ENCODE results near the gene FBXO42. TPM values are rescaled to one million over a fixed set of nuclear protein-coding genes. Genes with fewer than 3 reads are reported as not detected.

The FBXO42 gene
- total RNA-seq, 1 donor from 2014 or later: 28.8 TPM

DNA sequence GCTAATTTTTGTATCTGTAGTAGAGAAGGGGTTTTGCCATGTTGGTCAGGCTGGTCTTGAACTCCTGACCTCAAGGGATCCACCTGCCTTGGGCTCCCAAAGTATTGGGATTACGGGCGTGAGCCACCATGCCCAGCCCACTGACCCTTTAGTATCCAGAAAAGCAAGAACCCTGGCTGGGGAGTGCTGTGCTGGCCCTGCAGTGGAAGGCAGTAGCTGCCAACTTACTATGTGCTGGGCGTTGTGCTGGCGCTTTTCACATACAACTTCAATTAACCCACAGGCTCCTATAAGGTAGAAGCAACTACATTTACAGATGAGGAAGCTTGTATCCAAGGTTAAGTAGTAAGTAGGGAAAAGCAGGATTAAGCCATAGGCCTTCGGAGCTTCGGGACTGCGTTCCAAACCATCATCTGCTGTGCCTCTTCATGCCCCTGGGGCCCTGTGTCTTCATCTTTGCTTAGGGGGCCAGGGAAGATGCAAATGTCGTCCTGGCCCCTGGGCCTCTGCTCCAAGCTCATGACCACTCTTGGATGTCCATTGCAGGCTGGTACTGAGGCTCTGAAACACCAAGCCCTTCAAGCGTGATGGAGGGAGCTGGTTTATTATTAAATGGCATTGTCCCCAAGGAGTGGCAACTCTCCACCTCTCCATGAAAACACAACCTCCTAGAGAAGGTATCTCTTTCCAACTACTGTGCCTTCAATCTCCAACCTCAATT lies 106.6 kb downstream of the FBXO42 start:
- DNase-seq (ENCODE audit: low spot score in 2 of 2, unreplicated experiment in 2 of 2): no peak
- H3K27me3 Mint-ChIP-seq (ENCODE audit: low read depth): no peaks in the 10 kb centered on the region
- peaks cover 32% of the 10 kb centered on the region for H3K4me1 Mint-ChIP-seq
- no peak overlapping the region for H3K27ac Mint-ChIP-seq
- no peak overlapping the region for H3K4me3 Mint-ChIP-seq
- TF ChIP-seq, protein P1, sequence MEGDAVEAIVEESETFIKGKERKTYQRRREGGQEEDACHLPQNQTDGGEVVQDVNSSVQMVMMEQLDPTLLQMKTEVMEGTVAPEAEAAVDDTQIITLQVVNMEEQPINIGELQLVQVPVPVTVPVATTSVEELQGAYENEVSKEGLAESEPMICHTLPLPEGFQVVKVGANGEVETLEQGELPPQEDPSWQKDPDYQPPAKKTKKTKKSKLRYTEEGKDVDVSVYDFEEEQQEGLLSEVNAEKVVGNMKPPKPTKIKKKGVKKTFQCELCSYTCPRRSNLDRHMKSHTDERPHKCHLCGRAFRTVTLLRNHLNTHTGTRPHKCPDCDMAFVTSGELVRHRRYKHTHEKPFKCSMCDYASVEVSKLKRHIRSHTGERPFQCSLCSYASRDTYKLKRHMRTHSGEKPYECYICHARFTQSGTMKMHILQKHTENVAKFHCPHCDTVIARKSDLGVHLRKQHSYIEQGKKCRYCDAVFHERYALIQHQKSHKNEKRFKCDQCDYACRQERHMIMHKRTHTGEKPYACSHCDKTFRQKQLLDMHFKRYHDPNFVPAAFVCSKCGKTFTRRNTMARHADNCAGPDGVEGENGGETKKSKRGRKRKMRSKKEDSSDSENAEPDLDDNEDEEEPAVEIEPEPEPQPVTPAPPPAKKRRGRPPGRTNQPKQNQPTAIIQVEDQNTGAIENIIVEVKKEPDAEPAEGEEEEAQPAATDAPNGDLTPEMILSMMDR (IDR thresholded peaks at IDR 0.05; ENCODE audit: unreplicated experiment): no peak
- peaks cover 8% of the 10 kb centered on the region for H3K36me3 Mint-ChIP-seq
- no peaks in the 10 kb centered on the region for H3K9me3 Mint-ChIP-seq

DNA sequence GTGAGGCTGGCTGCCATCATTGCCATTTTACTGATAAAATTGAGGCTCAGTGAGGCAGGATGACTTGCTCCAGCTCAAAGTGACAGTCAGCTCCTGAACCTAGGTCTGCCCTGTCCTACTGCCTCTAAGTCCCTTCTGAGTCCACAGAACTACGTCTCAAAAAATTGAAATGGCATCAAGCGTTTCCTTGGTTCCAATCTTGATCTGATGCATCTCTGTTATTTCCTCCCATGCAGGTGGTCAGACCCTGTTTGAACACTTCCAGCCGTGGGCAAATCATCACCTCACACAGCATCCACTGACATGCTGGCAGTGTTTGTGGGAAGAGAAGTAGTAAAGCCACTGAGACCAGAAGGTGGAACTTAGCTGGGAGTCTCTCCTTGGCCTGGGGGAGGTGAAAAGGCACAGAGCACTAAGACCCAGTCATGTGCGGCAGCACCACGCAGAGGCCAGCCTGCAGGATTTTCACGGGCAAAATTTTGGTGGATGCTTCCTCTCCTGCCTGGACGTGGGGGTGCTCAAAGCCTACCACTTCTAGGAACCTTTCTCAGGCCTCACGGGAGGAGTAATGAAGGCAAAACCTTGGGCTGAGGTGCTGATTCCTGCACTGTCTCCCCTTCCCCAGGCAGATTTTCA lies 107.5 kb downstream of the FBXO42 start:
- TF ChIP-seq, protein P1 (IDR thresholded peaks at IDR 0.05; ENCODE audit: unreplicated experiment): no peak
- Mint-ChIP-seq H3K9me3 (no peaks in the 10 kb centered on the region), H3K4me1 (peaks cover 28% of the 10 kb centered on the region), H3K27ac (no peak overlapping the region), H3K4me3 (no peak overlapping the region), H3K27me3 (ENCODE audit: low read depth) (no peaks in the 10 kb centered on the region), H3K36me3 (peaks cover 8% of the 10 kb centered on the region)
- DNase-seq (ENCODE audit: low spot score in 2 of 2, unreplicated experiment in 2 of 2): no peak

DNA sequence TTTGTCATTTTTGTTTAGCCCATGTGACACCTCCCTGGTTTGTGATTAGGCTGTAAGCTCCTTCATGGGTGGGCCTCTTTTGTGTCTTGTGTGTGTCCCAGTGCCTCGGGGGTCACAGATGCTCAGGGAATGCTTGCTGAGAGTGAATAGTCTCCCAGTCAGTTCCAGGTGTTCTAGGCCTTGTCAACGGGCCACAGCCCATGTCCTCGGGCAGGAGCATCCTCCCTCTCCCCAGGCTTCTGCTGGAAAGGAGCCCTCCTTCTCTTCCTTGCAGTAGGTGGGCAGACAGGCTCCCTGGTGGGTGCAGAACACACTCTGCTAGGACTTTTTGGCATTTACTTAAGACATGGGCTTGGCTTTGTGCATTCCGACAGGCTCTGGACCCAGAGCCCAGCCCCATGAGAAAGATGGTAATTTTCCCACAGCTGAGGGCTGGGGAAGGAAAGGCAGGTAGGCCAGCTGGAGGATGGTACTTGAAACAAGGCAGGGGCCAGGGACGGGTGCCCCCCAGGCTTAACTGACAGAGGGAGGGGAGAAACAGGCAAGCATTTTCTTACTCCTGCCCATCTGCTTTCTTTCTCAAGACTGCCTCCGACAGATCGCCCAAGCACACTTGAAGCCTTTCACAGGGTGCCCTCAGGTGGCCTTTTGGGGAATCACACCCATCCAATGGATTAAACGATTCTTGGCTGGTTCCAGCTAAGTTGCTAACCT lies 108.2 kb downstream of the FBXO42 start:
- H3K27ac Mint-ChIP-seq: no peak overlapping the region
- H3K27me3 Mint-ChIP-seq (ENCODE audit: low read depth): no peaks in the 10 kb centered on the region
- no peak overlapping the region for H3K4me3 Mint-ChIP-seq
- H3K36me3 Mint-ChIP-seq: peaks cover 8% of the 10 kb centered on the region
- peak in 1 of 2 experiments; percentile 86 for DNase-seq (ENCODE audit: low spot score in 2 of 2, unreplicated experiment in 2 of 2)
- H3K4me1 Mint-ChIP-seq: peaks cover 22% of the 10 kb centered on the region
- H3K9me3 Mint-ChIP-seq: no peaks in the 10 kb centered on the region
- TF ChIP-seq, protein P1 (IDR thresholded peaks at IDR 0.05; ENCODE audit: unreplicated experiment): peak; percentile 68

DNA sequence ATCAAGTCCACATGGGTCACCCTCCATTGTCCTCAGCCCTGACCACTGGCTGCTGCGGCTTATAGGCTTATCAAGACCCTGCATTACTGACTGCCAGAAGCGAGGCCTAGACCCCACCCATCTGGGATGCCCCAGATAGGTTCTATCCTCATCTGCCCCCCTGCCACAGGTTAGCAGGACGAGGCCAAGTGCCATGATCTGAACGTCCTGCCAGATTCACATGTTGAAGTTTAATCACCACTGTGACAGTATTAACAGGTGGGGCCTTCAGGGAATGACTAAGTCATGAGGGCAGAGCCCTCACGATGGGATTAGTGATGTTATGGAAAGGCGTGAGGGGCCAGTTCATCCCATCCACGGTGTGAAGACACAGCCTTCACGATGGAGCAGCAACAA lies 109.1 kb downstream of the FBXO42 start:
- H3K9me3 Mint-ChIP-seq: no peaks in the 10 kb centered on the region

DNA sequence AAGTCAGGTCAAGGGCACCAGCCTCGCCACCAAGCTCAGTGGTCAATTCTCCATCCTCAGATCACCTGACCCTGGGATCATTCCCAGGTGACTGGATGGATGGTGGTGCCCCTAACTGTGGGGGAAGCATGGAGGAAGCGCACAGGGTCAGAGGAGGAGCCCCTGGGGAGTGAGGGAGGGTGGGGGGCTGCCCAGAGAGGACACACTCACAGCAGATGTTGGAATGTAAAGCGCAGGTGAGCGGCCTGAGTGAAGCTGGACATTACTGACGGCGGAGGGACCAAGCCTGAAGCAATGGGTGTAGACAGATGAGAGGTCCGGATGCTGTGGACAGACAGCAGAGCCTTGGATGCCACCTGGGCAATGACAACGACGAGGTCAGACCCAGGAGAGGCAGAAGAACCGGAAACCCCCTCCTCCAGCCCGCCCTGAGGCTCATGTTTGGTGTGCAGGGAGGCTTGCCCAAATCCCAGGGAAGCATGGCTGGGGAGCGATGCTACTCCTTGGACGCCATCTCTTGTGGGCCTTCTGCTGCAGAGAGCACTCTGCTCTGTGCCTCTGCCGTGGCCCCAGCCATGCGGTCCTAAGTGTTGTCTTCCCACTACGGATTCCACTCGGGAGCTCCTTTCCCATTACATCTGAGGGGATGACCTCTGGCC lies 109.6 kb downstream of the FBXO42 start:
- TF ChIP-seq, protein P1 (IDR thresholded peaks at IDR 0.05; ENCODE audit: unreplicated experiment): no peak
- no peak overlapping the region for H3K4me3 Mint-ChIP-seq
- no peak for DNase-seq (ENCODE audit: low spot score in 2 of 2, unreplicated experiment in 2 of 2)
- peaks cover 12% of the 10 kb centered on the region for H3K4me1 Mint-ChIP-seq
- H3K27me3 Mint-ChIP-seq (ENCODE audit: low read depth): no peaks in the 10 kb centered on the region
- no peak overlapping the region for H3K27ac Mint-ChIP-seq
- no peaks in the 10 kb centered on the region for H3K9me3 Mint-ChIP-seq
- peaks cover 7% of the 10 kb centered on the region for H3K36me3 Mint-ChIP-seq

More for the DNA sequence above, 109.1 kb downstream of the FBXO42 start:
- Mint-ChIP-seq H3K36me3 (peaks cover 8% of the 10 kb centered on the region), H3K27ac (no peak overlapping the region), H3K27me3 (ENCODE audit: low read depth) (no peaks in the 10 kb centered on the region), H3K4me3 (no peak overlapping the region), H3K4me1 (peaks cover 13% of the 10 kb centered on the region)
- DNase-seq (ENCODE audit: low spot score in 2 of 2, unreplicated experiment in 2 of 2): no peak
- TF ChIP-seq, protein P1 (IDR thresholded peaks at IDR 0.05; ENCODE audit: unreplicated experiment): no peak
